DND-41 (cell line): ENCODE measurements around the gene PNPLA8.

ENCODE experiments used
- CTCF ChIP-seq: IDR thresholded peaks from 2 replicates; pipeline ENCODE4 v1.5.1; 2012; ENCODE audit warnings: borderline replicate concordance, low read length, moderate library complexity, mild to moderate bottlenecking; ENCODE audit not compliant: poor library complexity, severe bottlenecking; ENCODE audit errors: extremely low read depth
- EZH2 ChIP-seq: IDR thresholded peaks from 3 replicates; pipeline ENCODE4 v1.6.1; 2012; ENCODE audit warnings: borderline replicate concordance, low read depth, mild to moderate bottlenecking, moderate library complexity, low read length, inconsistent platforms; ENCODE audit not compliant: severe bottlenecking

DNA sequence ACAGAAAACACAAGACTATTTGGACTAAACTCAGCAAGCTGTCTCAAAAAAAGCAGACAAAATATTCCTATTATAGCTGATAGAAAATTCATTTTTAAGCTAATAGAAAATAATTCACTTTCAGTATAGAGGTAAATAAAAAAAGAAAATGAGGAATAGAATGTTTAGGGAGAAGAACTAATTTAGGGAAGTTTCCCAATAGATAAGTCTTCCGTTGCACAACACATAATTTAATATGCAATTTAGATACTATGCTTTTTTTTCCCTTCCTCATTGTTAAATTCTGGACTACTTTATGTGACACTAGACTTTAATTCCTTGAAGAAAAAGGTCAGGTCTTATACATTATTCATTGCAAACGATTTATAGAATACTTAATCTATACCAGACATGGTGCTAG is 10.3 kb downstream of the PNPLA8 start:
- TF ChIP-seq CTCF (no peak), EZH2 (no peak)
